SJSA1 (cell line): Measurements from ENCODE around the gene E2F8. TPM values are rescaled to one million over a fixed set of nuclear protein-coding genes. Genes with fewer than 3 reads are reported as not detected.

ENCODE experiments used
- total RNA-seq: library from RNA; depleted of rRNA; stranded (reverse); fragments of >200 nt; shearing (Covaris generic); gene quantifications from 2 replicates; pipeline ENCODE4 v1.2.3, GENCODE V29; 2014; rRNA removed

E2F8 gene
- total RNA-seq, 1 experiment from 2014 or later = 8.8 TPM

Other genes starting within 250 kb of the E2F8 start
- gene MRGPRX2, start 180.2 kb downstream of the E2F8 start, total RNA-seq = not detected in 2 replicates
- 13.2 and 18.5 TPM in 2 replicates for gene ZDHHC13, start 123.8 kb downstream of the E2F8 start, total RNA-seq
- gene CSRP3, start 39.0 kb downstream of the E2F8 start, total RNA-seq = not detected in 2 replicates